ENCODE data around the gene EFEMP2. TPM values are rescaled to one million over a fixed set of nuclear protein-coding genes. Genes with fewer than 3 reads are reported as not detected.

EFEMP2 gene
- polyA plus RNA-seq, 1 donor (not counting 4 experiments of a cell fraction or from before 2014, with no cell fraction given) = 4.8 TPM

GRCh38 chr11:65919573-65920371 lies 47.2 kb upstream of the EFEMP2 start:
- H3K9me1 ChIP-seq (ENCODE audit: control insufficient read depth, extremely low read depth, insufficient read depth, low read length) = no peaks in the 10 kb centered on the region
- H3K9ac ChIP-seq (ENCODE audit: control insufficient read depth, extremely low read depth, insufficient read depth, low read length) = peak overlapping the region; percentile 80
- H2AFZ ChIP-seq (ENCODE audit: control insufficient read depth, low read length) = peak overlapping the region; percentile 55
- FAIRE-seq = no peak
- no peaks in the 10 kb centered on the region for H3K9me3 ChIP-seq (ENCODE audit: control insufficient read depth, low read depth, low read length)
- peaks cover 47% of the 10 kb centered on the region for H3K79me2 ChIP-seq (ENCODE audit: control insufficient read depth, insufficient read depth, low read length)
- dilution Hi-C loops (cut with MboI; ENCODE audit: extremely low pct_ligation_motif_present, low sequenced_read_pairs) = no loop called here
- no peaks in the 10 kb centered on the region for H3K27me3 ChIP-seq (ENCODE audit: control insufficient read depth, extremely low read depth, insufficient read depth, low read length)
- peak overlapping the region; percentile 61 for H3K27ac ChIP-seq (ENCODE audit: control insufficient read depth, insufficient read depth, low read length)
- peak overlapping the region; percentile 95 for H3K4me2 ChIP-seq (ENCODE audit: control insufficient read depth, extremely low read depth, insufficient read depth, low read depth, low read length)
- no peak for TF ChIP-seq CTCF (optimal IDR thresholded peaks at IDR 0.05 in 1 of 3, IDR thresholded peaks at IDR 0.05 in 1 of 3, conservative IDR thresholded peaks at IDR 0.05 in 1 of 3; ENCODE audit: extremely low read depth in 1 of 3, insufficient read depth in 2 of 3, low read length in 3 of 3)
- no peak for TF ChIP-seq EZH2 (IDR thresholded peaks at IDR 0.05; ENCODE audit: low read length)
- no peaks in the 10 kb centered on the region for H4K20me1 ChIP-seq (ENCODE audit: control insufficient read depth, extremely low read depth, insufficient read depth, low read length)
- peaks cover 52% of the 10 kb centered on the region for H3K4me1 ChIP-seq (ENCODE audit: control insufficient read depth, extremely low read depth, insufficient read depth, low read length)
- DNase-seq (ENCODE audit: low read depth, low spot score) = no peak
- H3K4me3 ChIP-seq (ENCODE audit: control insufficient read depth in 2 of 3, extremely low read depth in 1 of 3, insufficient read depth in 2 of 3, low read depth in 1 of 3, low read length in 3 of 3) = peak overlapping the region; percentile 77 to 92 (median 80)
- H3K36me3 ChIP-seq (ENCODE audit: control insufficient read depth in 2 of 2, extremely low read depth in 1 of 2, insufficient read depth in 2 of 2, low read length in 2 of 2) = peaks cover 6 to 22% of the 10 kb centered on the region in 2 experiments

GRCh38 chr11:65919141-65919572 lies 46.6 kb upstream of the EFEMP2 start, which contains the start of gene DRAP1:
Gene DRAP1, plus strand, starts transcription at chr11:65919426. Its CDS starts 76 bp downstream, at chr11:65919502.
- no peak for DNase-seq (ENCODE audit: low read depth, low spot score)
- Histone ChIP-seq H3K9me3 (ENCODE audit: control insufficient read depth, low read depth, low read length) (no peaks in the 10 kb centered on the region), H3K4me1 (ENCODE audit: control insufficient read depth, extremely low read depth, insufficient read depth, low read length) (peaks cover 59% of the 10 kb centered on the region), H3K27me3 (ENCODE audit: control insufficient read depth, extremely low read depth, insufficient read depth, low read length) (no peaks in the 10 kb centered on the region), H3K4me3 (ENCODE audit: control insufficient read depth in 2 of 3, extremely low read depth in 1 of 3, insufficient read depth in 2 of 3, low read depth in 1 of 3, low read length in 3 of 3) (peak within 1 kb of the TSS; percentile 77 to 92 (median 80)), H2AFZ (ENCODE audit: control insufficient read depth, low read length) (peak within 1 kb of the TSS; percentile 55), H3K9ac (ENCODE audit: control insufficient read depth, extremely low read depth, insufficient read depth, low read length) (peak within 1 kb of the TSS; percentile 91), H3K27ac (ENCODE audit: control insufficient read depth, insufficient read depth, low read length) (peak within 1 kb of the TSS; percentile 95), H3K4me2 (ENCODE audit: control insufficient read depth, extremely low read depth, insufficient read depth, low read depth, low read length) (peak within 1 kb of the TSS; percentile 95), H3K36me3 (ENCODE audit: control insufficient read depth in 2 of 2, extremely low read depth in 1 of 2, insufficient read depth in 2 of 2, low read length in 2 of 2) (peaks cover 6 to 16% of the 10 kb centered on the region in 2 experiments), H4K20me1 (ENCODE audit: control insufficient read depth, extremely low read depth, insufficient read depth, low read length) (no peaks in the 10 kb centered on the region), H3K9me1 (ENCODE audit: control insufficient read depth, extremely low read depth, insufficient read depth, low read length) (no peaks in the 10 kb centered on the region), H3K79me2 (ENCODE audit: control insufficient read depth, insufficient read depth, low read length) (peaks cover 47% of the 10 kb centered on the region)
- dilution Hi-C loops (cut with MboI; ENCODE audit: extremely low pct_ligation_motif_present, low sequenced_read_pairs) = no loop called here
- TF ChIP-seq CTCF (optimal IDR thresholded peaks at IDR 0.05 in 1 of 3, IDR thresholded peaks at IDR 0.05 in 1 of 3, conservative IDR thresholded peaks at IDR 0.05 in 1 of 3; ENCODE audit: extremely low read depth in 1 of 3, insufficient read depth in 2 of 3, low read length in 3 of 3) = no peak
- no peak for TF ChIP-seq EZH2 (IDR thresholded peaks at IDR 0.05; ENCODE audit: low read length)
- no peak for FAIRE-seq

All from keratinocyte (primary cell).